HepG2 (cell line): ENCODE data around the gene AKAP9. TPM values are rescaled to one million over a fixed set of nuclear protein-coding genes. Genes with fewer than 3 reads are reported as not detected.
"Not testable (repeated sequence)": the region's sequence is repeated elsewhere in the genome, so short reads cannot be mapped to it uniquely, and the experiment has no call there.

Source experiments
- ATAC-seq: fragments of 200-7000 bp; cut with Tn5 transposase; 3 replicates; pipeline ENCODE4 v1.9.1; 2020; ENCODE audit warnings: mild to moderate bottlenecking, moderate library complexity
- BruUV-seq: library from RNA; stranded (reverse); fragments of 400-500 nt; replicated peaks from 2 replicates; lab custom pipeline; 2021; lab: Mats Ljungman, UMichigan
- CTCF ChIA-PET: fragments of 300-600 bp; formaldehyde crosslinking; extraction: SDS; loops from one replicate; lab custom pipeline; 2021; ENCODE audit warnings: low total read pairs, inconsistent platforms, low intra/inter-chr PET ratio; lab: Yijun Ruan, JAX
- POLR2A ChIA-PET: fragments of 350-600 bp; sonication (Branson Sonifier 250); formaldehyde crosslinking; loops from one replicate; lab custom pipeline; 2020; ENCODE audit warnings: antibody characterized with exemption, inconsistent platforms; lab: Yijun Ruan, JAX
- DNase-seq: peaks from one replicate; pipeline ENCODE4 v3.0.0-alpha.2; 2015; ENCODE audit warnings: low spot score
- FAIRE-seq: peaks from 3 replicates; lab custom pipeline; 2011; peaks lifted over from hg19 to GRCh38; lab: Jason Lieb, UNC
- H2AFZ ChIP-seq: one replicate; pipeline ENCODE4 v1.6.1; 2011; ENCODE audit warnings: low read length, inconsistent platforms
- H3K27ac ChIP-seq: fragments of 300-600 bp; 3 replicates; pipeline ENCODE4 v1.8.0; 2011; ENCODE audit warnings: mixed run types, mild to moderate bottlenecking, mixed read lengths, low read length, inconsistent platforms; ENCODE audit not compliant: insufficient read depth; ENCODE audit errors: extremely low read length
- H3K27me3 ChIP-seq, 2 experiments: fragments of 200-600 bp in 1 of 2; 2 replicates in 1 of 2; 3 replicates in 1 of 2; pipeline versions ENCODE4 v1.6.0 to v1.8.0; 2011; ENCODE audit warnings: low read length in 2 of 2, mild to moderate bottlenecking in 2 of 2, moderate library complexity in 2 of 2, inconsistent platforms in 1 of 2; ENCODE audit not compliant: insufficient read depth in 2 of 2, control insufficient read depth in 1 of 2
- H3K36me3 ChIP-seq, 2 experiments: fragments of 200-600 bp in 1 of 2; replicated peaks in 1 of 2; 2 replicates in 1 of 2; 3 replicates in 1 of 2; pipeline versions ENCODE4 v1.5.1 to v1.8.0; 2011; ENCODE audit warnings: low read length in 2 of 2, inconsistent platforms in 1 of 2; ENCODE audit not compliant: insufficient read depth in 2 of 2, control insufficient read depth in 1 of 2
- H3K4me1 ChIP-seq: 2 replicates; pipeline ENCODE4 v1.5.1; 2012; ENCODE audit warnings: low read length, inconsistent platforms; ENCODE audit not compliant: insufficient read depth
- H3K4me2 ChIP-seq: 2 replicates; pipeline ENCODE4 v1.6.0; 2011; ENCODE audit warnings: low read depth, low read length, inconsistent platforms
- H3K4me3 ChIP-seq, 3 experiments: fragments of 200-600 bp in 1 of 3; sonication (generic), shearing (Covaris generic) in 1 of 3; replicated peaks in 1 of 3; 2 replicates each; pipeline ENCODE4 v1.5.1; 2011 to 2016; ENCODE audit warnings: low read length in 3 of 3, inconsistent platforms in 2 of 3, low read depth in 2 of 3, mild to moderate bottlenecking in 2 of 3, control low read depth in 1 of 3, mixed read lengths in 1 of 3; ENCODE audit not compliant: insufficient read depth in 1 of 3
- H3K79me2 ChIP-seq: one replicate; pipeline ENCODE4 v1.6.1; 2011; ENCODE audit warnings: low read length, inconsistent platforms; ENCODE audit not compliant: insufficient read depth
- H3K9ac ChIP-seq: 2 replicates; pipeline ENCODE4 v1.6.0; 2011; ENCODE audit warnings: mild to moderate bottlenecking, low read depth, low read length, inconsistent platforms; ENCODE audit not compliant: insufficient read depth
- H3K9me3 ChIP-seq: 2 replicates; pipeline ENCODE4 v1.5.1; 2012; ENCODE audit warnings: mild to moderate bottlenecking, low read length
- H4K20me1 ChIP-seq: 2 replicates; pipeline ENCODE4 v1.6.0; 2011; ENCODE audit warnings: inconsistent platforms, mild to moderate bottlenecking, low read length, moderate library complexity; ENCODE audit not compliant: insufficient read depth
- CEBPB ChIP-seq: IDR thresholded peaks from 2 replicates; pipeline ENCODE4 v1.6.1; 2011; ENCODE audit warnings: low read depth, low read length, improper control_type of control experiment, borderline replicate concordance
- CEBPG ChIP-seq: IDR thresholded peaks from 2 replicates; pipeline ENCODE4 v1.6.1; 2016
- ZNF121 ChIP-seq: sonication (generic); formaldehyde crosslinking; IDR thresholded peaks from 2 replicates; pipeline ENCODE4 v1.5.0; 2020; ENCODE audit warnings: mild to moderate bottlenecking, missing genetic modification reagents
- ZNF598 ChIP-seq: sonication (generic); formaldehyde crosslinking; IDR thresholded peaks from 2 replicates; pipeline ENCODE4 v1.5.1; 2020; ENCODE audit warnings: mild to moderate bottlenecking, missing genetic modification reagents, borderline replicate concordance
- WGBS: methylation state at CpG from one replicate; pipeline ENCODE4 v1.1.6; 2017; ENCODE audit warnings: low lambda C conversion rate; 5-methylcytosine and 5-hydroxymethylcytosine counted together
- in situ Hi-C: cut with HindIII; loops from 2 replicates; pipeline ENCODE4 v1.10.0; 2017; ENCODE audit warnings: low pct_unique_long_range_greater_than_20kb; ENCODE audit not compliant: extremely low pct_ligation_motif_present
- intact Hi-C: fragments of 100-400 bp; cut with micrococcal nuclease; formaldehyde crosslinking; loops from one replicate; pipeline ENCODE4 v1.10.0; 2022; ENCODE audit not compliant: unreplicated experiment
- polyA plus RNA-seq, 8 experiments: library from polyadenylated mRNA; depleted of rRNA in 3 of 8; stranded (reverse) in 7 of 8; unstranded in 1 of 8; fragments of >200 nt; fragmentation: Illumina TruSeq in 4 of 8; extraction: Trizol in 4 of 8; gene quantifications; 2 replicates each; pipeline versions ENCODE4 v1.2.1 to v1.2.3, GENCODE V29; 2011 to 2016; ENCODE audit warnings: low read depth in 4 of 8, missing spikeins in 1 of 8, mixed read lengths in 1 of 8; ENCODE audit not compliant: insufficient read depth in 1 of 8
- total RNA-seq, 5 experiments: library from RNA; depleted of rRNA; stranded (reverse); fragments of >200 nt; fragmentation: Illumina TruSeq; extraction: Trizol; gene quantifications; 2 replicates each; pipeline ENCODE4 v1.2.3, GENCODE V29; 2016; ENCODE audit warnings: low read depth in 1 of 5
- TF ChIP-seq, protein P1 (sequence below): sonication (generic); formaldehyde crosslinking; IDR thresholded peaks from 2 replicates; pipeline ENCODE4 v1.5.0; 2020; ENCODE audit warnings: mild to moderate bottlenecking, missing genetic modification reagents

Gene AKAP9
- total and polyA plus RNA-seq, 2 of the 13 experiments (the other 11 are each of a cell fraction or from before 2014, with no cell fraction given): 27.6 to 33.1 TPM

DNA sequence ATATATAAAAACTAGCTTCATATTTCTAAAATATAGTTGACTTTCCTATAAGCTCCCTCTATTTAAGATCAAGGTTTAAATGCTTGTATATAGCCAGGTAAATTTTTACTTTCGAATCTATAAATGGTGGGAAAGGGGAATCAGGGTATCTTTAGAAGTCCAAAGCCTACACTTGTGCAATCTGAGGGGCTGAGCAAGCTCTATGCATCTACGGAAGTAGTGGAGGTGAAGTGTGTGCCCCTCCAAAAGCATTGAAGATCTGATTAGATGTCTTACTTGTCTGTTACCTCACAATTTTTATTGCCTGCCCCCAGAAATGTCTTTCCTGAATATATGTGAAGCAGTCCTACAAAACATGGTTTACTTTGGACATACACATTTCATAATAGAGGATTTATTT is 1.6 kb downstream of the AKAP9 start:
- intact Hi-C loops: loop anchor here (5.0 kb wide), 1 partner anchor 100 kb away; no protein-coding TSS in a partner anchor
- POLR2A ChIA-PET: no interaction called here

DNA sequence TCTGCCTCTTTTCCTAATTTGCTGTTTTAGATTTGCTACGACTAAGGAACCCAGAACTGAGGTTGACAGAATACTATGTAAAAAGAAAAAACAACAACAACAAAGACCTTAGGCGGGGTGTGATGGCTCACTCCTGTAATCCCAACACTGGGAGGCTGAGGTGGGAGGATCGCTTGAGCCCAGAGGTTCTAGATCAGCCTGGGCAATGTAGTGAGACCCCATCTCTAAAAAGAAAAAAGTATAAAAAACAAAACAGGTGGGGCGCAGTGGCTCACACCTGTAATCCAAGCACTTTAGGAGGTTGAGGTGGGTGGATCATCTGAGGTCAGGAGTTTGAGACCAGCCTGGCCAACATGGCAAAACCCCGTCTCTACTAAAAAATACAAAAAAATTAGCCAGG is 4.3 kb downstream of the AKAP9 start:
- not testable (repeated sequence) for H3K4me2 ChIP-seq

More for the DNA sequence above, 1.6 kb downstream of the AKAP9 start:
- 13% methylated on average over 2 of the region's 2 CpGs for WGBS
- CTCF ChIA-PET: no interaction called here
- H3K9me3 ChIP-seq: no peaks in the 10 kb centered on the region
- H3K36me3 ChIP-seq: no peaks in the 10 kb centered on the region; a peak in 1 of 5 replicates
- H3K27me3 ChIP-seq: no peaks in the 10 kb centered on the region; a peak in 1 of 5 replicates
- no peak overlapping the region for H2AFZ ChIP-seq
- in situ Hi-C loops: no loop called here
- DNase-seq (peak; percentile 16), ATAC-seq (no peak), FAIRE-seq (no peak)
- H3K9ac ChIP-seq: peak overlapping the region; percentile 94; the same call in 1 of the 2 replicates
- TF ChIP-seq ZNF598 (CRISPR knock-in tag) (no peak), CEBPB (peak; percentile 68; the same call in 1 of the 2 replicates), CEBPG (peak; percentile 39)
- no TSS peak for BruUV-seq
- H3K4me2 ChIP-seq: peak overlapping the region; percentile 96
- H3K4me1 ChIP-seq: peaks cover 43% of the 10 kb centered on the region
- H3K27ac ChIP-seq: peak overlapping the region; percentile 27
- peaks cover 26% of the 10 kb centered on the region; the same call in 1 of the 2 replicates for H4K20me1 ChIP-seq
- H3K4me3 ChIP-seq: peak overlapping the region; percentile 85 to 98 (median 91); a peak in 5 of 6 replicates
- H3K79me2 ChIP-seq: peaks cover 57% of the 10 kb centered on the region

More for the DNA sequence above, 4.3 kb downstream of the AKAP9 start:
- FAIRE-seq, DNase-seq, H3K27me3 ChIP-seq, H3K9me3 ChIP-seq, H3K4me3 ChIP-seq, BruUV-seq, in situ Hi-C loops, H3K36me3 ChIP-seq, H3K27ac ChIP-seq, ATAC-seq, CTCF ChIA-PET, H3K9ac ChIP-seq, H2AFZ ChIP-seq: not testable (repeated sequence)
- peak; percentile 89 for TF ChIP-seq ZNF121 (CRISPR knock-in tag)
- TF ChIP-seq, protein P1, sequence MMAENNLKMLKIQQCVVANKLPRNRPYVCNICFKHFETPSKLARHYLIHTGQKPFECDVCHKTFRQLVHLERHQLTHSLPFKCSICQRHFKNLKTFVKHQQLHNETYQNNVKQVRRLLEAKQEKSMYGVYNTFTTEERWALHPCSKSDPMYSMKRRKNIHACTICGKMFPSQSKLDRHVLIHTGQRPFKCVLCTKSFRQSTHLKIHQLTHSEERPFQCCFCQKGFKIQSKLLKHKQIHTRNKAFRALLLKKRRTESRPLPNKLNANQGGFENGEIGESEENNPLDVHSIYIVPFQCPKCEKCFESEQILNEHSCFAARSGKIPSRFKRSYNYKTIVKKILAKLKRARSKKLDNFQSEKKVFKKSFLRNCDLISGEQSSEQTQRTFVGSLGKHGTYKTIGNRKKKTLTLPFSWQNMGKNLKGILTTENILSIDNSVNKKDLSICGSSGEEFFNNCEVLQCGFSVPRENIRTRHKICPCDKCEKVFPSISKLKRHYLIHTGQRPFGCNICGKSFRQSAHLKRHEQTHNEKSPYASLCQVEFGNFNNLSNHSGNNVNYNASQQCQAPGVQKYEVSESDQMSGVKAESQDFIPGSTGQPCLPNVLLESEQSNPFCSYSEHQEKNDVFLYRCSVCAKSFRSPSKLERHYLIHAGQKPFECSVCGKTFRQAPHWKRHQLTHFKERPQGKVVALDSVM (CRISPR knock-in tag): peak; percentile 76
- Histone ChIP-seq H3K4me1 (peaks cover 33% of the 10 kb centered on the region), H4K20me1 (peaks cover 37% of the 10 kb centered on the region), H3K79me2 (peaks cover 78% of the 10 kb centered on the region)
- intact Hi-C loops: loop anchor here (5.0 kb wide), 1 partner anchor 97 kb away; no protein-coding TSS in a partner anchor
- POLR2A ChIA-PET: interaction anchor here (1.2 kb wide), 1 partner anchor 64 kb away, joined by 5 read pairs; the partner anchor contains the start of gene MTERF1
- 96% methylated on average over 5 of the region's 5 CpGs for WGBS
